Prostate gland (tissue), 2 donors: Measurements from ENCODE around the gene BMP4. TPM values are rescaled to one million over a fixed set of nuclear protein-coding genes. Genes with fewer than 3 reads are reported as not detected.

Experiments used
- DNase-seq: peaks from one replicate; pipeline ENCODE4 v3.0.0-alpha.2; 2019; ENCODE audit warnings: low spot score
- H3K27ac ChIP-seq, 2 donors: fragments of 200-600 bp; sonication (generic); 2 replicates each; pipeline ENCODE4 v1.5.1; 2017 to 2019
- H3K27me3 ChIP-seq: fragments of 200-600 bp; sonication (generic); replicated peaks from 2 replicates; pipeline ENCODE4 v1.5.1; 2019; ENCODE audit not compliant: insufficient read depth
- H3K36me3 ChIP-seq, 2 donors: fragments of 200-600 bp; sonication (generic); 1 replicate in 1 of 2; 2 replicates in 1 of 2; pipeline versions ENCODE4 v1.5.1 to v1.8.1; 2017 to 2019
- H3K4me1 ChIP-seq: fragments of 200-600 bp; sonication (generic); replicated peaks from 2 replicates; pipeline ENCODE4 v1.5.1; 2019
- H3K4me3 ChIP-seq, 2 donors: fragments of 200-600 bp; sonication (generic); 2 replicates each; pipeline ENCODE4 v1.5.1; 2017 to 2019
- H3K9me3 ChIP-seq: fragments of 200-600 bp; sonication (generic); 2 replicates; pipeline ENCODE4 v1.5.1; 2017
- POLR2A ChIP-seq: fragments of 450-650 bp; IDR thresholded peaks from one replicate; pipeline ENCODE4 v1.6.1; 2016; ENCODE audit warnings: antibody characterized with exemption, mild to moderate bottlenecking
- POLR2AphosphoS5 ChIP-seq: sonication (generic); formaldehyde crosslinking; IDR thresholded peaks from one replicate; pipeline ENCODE4 v1.6.1; 2017; ENCODE audit warnings: antibody characterized with exemption
- WGBS: methylation state at CpG from one replicate; pipeline ENCODE4 v1.1.5; 2018; 5-methylcytosine and 5-hydroxymethylcytosine counted together
- intact Hi-C: fragments of 100-400 bp; cut with DNase I; formaldehyde crosslinking; loops from one replicate; pipeline ENCODE4 v1.14.2; 2022
- total RNA-seq, 2 donors: library from RNA; depleted of rRNA; stranded (reverse); fragments of >200 nt; gene quantifications; one replicate each; pipeline ENCODE4 v1.1.0, GENCODE V29; 2016
- TF ChIP-seq, protein P1 (sequence below), 4 experiments: fragments of 200-600 bp in 2 of 4; fragments of 450-650 bp in 2 of 4; sonication (generic) in 2 of 4; IDR thresholded peaks; 1 replicate in 3 of 4; 2 replicates in 1 of 4; pipeline ENCODE4 v1.5.1; 2016 to 2019; ENCODE audit warnings: antibody characterized with exemption in 4 of 4, mild to moderate bottlenecking in 2 of 4, moderate library complexity in 2 of 4

BMP4 gene
- total RNA-seq, 2 donors from 2014 or later = 8.8 to 11.2 TPM

DNA sequence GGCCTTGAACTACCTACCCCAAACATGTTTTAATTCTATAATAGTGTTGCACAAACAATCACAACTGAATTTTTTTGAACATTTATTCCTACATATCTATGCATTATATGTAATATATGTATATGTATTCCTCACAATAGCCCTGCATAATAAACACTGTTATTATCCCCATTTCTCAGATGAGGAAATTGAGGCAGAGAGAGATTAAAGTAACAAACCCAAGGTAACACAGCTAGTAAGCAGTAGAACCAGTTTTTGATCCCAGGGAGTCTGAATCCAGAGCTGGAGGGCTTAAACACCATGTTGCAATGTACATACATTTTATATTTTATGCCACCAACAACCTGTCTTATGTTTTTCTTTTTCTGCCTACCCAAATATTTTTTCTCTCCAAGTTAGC lies 26.5 kb upstream of the BMP4 start:
- TF ChIP-seq POLR2AphosphoS5 (no peak), POLR2A (no peak)
- TF ChIP-seq, protein P1, sequence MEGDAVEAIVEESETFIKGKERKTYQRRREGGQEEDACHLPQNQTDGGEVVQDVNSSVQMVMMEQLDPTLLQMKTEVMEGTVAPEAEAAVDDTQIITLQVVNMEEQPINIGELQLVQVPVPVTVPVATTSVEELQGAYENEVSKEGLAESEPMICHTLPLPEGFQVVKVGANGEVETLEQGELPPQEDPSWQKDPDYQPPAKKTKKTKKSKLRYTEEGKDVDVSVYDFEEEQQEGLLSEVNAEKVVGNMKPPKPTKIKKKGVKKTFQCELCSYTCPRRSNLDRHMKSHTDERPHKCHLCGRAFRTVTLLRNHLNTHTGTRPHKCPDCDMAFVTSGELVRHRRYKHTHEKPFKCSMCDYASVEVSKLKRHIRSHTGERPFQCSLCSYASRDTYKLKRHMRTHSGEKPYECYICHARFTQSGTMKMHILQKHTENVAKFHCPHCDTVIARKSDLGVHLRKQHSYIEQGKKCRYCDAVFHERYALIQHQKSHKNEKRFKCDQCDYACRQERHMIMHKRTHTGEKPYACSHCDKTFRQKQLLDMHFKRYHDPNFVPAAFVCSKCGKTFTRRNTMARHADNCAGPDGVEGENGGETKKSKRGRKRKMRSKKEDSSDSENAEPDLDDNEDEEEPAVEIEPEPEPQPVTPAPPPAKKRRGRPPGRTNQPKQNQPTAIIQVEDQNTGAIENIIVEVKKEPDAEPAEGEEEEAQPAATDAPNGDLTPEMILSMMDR (IDR thresholded peaks at IDR 0.05) = no peak
- H3K9me3 ChIP-seq = no peaks in the 10 kb centered on the region
- H3K27me3 ChIP-seq = no peaks in the 10 kb centered on the region
- H3K27ac ChIP-seq = no peak overlapping the region
- no peaks in the 10 kb centered on the region for H3K4me1 ChIP-seq
- H3K36me3 ChIP-seq = no peaks in the 10 kb centered on the region
- no peak for DNase-seq
- intact Hi-C loops = no loop called here
- no peak overlapping the region for H3K4me3 ChIP-seq

DNA sequence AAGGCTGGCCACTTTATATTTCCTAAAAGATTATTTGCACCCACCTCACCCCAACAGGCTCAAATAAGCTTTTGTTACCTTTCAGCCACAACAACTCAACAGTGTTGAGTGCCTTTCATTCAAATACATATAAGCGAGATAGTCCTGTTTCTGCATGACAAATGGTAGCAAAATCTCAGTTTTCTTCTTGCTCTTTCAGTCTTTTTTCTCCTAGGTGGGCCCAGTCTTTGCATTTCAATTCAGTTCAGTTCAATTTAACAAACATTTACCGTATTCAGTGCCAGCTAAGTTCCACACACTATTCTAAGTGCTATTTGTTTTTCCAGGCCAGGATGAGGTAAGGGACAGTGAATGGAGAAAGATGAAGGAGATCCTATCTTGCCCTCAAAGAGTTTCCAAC lies 25.9 kb upstream of the BMP4 start:
- Histone ChIP-seq H3K27me3 (no peaks in the 10 kb centered on the region), H3K4me1 (no peaks in the 10 kb centered on the region), H3K36me3 (no peaks in the 10 kb centered on the region), H3K9me3 (no peaks in the 10 kb centered on the region), H3K4me3 (no peak overlapping the region), H3K27ac (no peak overlapping the region)
- 81% methylated on average over 2 of the region's 2 CpGs for WGBS
- intact Hi-C loops = no loop called here
- no peak for DNase-seq
- TF ChIP-seq POLR2AphosphoS5 (no peak), POLR2A (no peak)
- TF ChIP-seq, protein P1 (IDR thresholded peaks at IDR 0.05) = no peak

DNA sequence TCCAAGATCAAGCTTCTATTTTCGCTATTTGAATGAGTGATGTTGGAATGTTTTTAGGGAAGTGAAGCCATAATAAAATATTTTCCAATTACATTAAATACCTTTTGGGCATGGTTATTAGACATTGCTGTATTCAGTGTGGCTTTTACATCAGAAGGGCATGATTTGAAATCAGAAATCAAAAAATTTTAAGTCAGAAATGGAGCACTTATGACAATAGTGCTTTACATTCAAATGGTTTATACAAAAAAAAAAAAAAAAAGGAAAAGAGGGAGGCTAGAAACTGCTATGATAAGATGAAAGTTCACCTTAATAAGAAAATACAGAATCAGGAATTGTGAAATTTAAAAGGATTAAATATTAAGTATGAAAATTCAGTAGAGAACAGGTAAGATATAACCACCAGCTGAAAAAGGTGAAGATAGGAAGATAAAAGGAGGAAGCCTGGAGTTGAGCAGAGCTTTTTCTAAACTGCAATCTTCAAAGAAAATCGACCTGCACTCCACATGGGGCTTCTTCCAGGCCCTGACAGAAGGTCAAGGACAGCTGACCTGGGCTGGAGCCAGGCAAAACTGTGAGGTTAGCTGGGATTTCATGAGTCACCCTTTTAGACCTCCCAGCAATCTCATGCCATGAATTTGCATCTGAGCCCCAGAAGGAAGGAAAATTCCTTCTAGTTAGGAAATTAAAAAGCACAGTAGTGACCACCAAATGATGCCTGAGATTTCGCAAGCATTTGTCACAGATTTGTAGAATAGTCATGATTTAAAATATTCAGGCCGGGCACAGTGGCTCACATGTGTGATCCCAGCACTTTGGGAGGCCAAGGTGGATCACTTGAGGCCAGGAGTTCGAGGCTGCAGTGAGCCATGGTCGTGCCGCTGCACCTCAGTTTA lies 23.4 kb upstream of the BMP4 start:
- TF ChIP-seq, protein P1 (IDR thresholded peaks at IDR 0.05) = no peak
- TF ChIP-seq POLR2AphosphoS5 = no peak
- no peak for TF ChIP-seq POLR2A
- Histone ChIP-seq H3K4me3 (no peak overlapping the region), H3K4me1 (no peaks in the 10 kb centered on the region), H3K27ac (no peak overlapping the region), H3K27me3 (no peaks in the 10 kb centered on the region), H3K36me3 (no peaks in the 10 kb centered on the region), H3K9me3 (no peaks in the 10 kb centered on the region)
- intact Hi-C loops = no loop called here
- no peak for DNase-seq
- 81% methylated on average over 7 of the region's 7 CpGs for WGBS

DNA sequence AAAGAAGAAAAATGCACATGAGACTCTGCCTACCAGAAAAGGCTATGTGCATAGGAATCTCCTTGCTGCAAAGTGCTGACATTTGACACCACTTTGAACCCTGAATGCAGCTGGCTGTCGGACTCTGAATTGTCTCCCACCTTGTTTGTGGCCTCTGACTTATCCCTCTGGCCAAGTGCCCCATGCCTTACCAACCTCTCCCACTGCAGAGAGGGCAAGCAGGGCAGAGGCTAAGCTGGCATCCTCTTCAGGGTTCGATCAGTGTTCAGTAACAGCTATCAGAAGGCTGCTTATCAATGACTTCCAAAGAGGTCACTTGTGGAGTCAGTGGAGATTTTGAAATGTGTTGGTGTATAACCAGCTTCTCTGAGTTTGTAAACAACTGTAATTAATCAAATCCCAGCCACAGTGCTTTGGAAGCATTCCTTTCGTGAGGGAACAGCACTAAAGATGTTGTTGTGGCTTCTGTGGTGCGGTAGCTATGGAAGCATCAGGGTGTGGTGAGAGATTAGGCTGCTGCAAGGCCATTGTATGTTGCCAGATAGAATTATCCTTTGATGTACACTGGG lies 22.6 kb upstream of the BMP4 start:
- H3K27me3 ChIP-seq = no peaks in the 10 kb centered on the region
- no peak overlapping the region for H3K4me3 ChIP-seq
- H3K4me1 ChIP-seq = no peaks in the 10 kb centered on the region
- no peaks in the 10 kb centered on the region for H3K9me3 ChIP-seq
- intact Hi-C loops = no loop called here
- DNase-seq = no peak
- no peak for TF ChIP-seq POLR2AphosphoS5
- TF ChIP-seq, protein P1 (IDR thresholded peaks at IDR 0.05) = no peak
- TF ChIP-seq POLR2A = no peak
- WGBS = 84% methylated on average over 4 of the region's 4 CpGs
- no peak overlapping the region for H3K27ac ChIP-seq
- H3K36me3 ChIP-seq = no peaks in the 10 kb centered on the region

DNA sequence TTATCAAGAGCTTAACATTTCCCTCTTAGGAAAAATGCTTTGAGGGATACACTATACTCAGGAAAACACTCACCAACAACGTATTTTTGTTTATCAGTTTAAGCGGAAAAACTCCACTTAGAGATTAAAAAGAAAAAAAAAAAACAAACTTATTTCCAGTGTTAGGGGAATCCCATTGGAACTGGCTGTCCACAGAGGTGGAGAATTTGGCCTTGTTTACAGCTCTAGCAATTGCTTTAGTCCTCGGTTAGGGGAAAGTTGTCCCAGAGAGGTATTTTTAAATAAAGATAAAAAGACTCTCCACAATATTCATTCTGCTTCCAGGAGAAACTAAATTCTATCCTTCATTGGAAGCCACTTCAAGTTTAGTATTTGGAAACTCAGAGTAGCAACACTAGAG lies 21.6 kb upstream of the BMP4 start:
- 40% methylated on average over 3 of the region's 3 CpGs for WGBS
- intact Hi-C loops = no loop called here
- no peaks in the 10 kb centered on the region for H3K9me3 ChIP-seq
- H3K27me3 ChIP-seq = no peaks in the 10 kb centered on the region
- no peak for DNase-seq
- H3K36me3 ChIP-seq = no peaks in the 10 kb centered on the region
- no peak overlapping the region for H3K4me3 ChIP-seq
- TF ChIP-seq POLR2A (no peak), POLR2AphosphoS5 (no peak)
- TF ChIP-seq, protein P1 (IDR thresholded peaks at IDR 0.05) = no peak
- no peaks in the 10 kb centered on the region for H3K4me1 ChIP-seq
- H3K27ac ChIP-seq = no peak overlapping the region
